Measurements from ENCODE around the gene DEGS2.

DNA sequence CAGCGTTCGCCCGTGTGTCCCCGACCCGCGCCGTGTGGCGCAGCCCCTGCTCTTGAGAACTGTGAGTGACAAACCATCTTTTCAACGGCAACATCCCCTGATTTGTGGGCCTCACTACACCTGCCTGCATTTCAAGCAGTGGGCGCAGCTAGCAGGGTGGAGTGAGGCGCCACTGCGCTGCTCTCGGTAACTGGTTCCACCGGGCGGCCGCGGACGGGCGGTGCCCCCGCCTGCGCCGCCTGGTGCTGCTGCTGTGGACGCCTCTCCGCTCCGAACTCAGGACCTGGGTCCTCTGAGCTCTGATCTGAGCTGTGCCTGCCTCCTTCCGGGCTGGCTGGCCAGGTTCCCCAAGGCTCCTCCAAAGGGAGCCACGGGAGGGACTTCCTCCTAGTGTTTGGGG lies 5.9 kb upstream of the DEGS2 start:
- no peak for TF ChIP-seq L3MBTL2 (conservative IDR thresholded peaks at IDR 0.05)
- no peak for TF ChIP-seq CTBP1 (IDR thresholded peaks at IDR 0.05; ENCODE audit: borderline replicate concordance)

All from HEK293T (cell line).